ENCODE results near the gene FAM76A. TPM values are rescaled to one million over a fixed set of nuclear protein-coding genes. Genes with fewer than 3 reads are reported as not detected.
"Not testable (repeated sequence)": the region's sequence is repeated elsewhere in the genome, so short reads cannot be mapped to it uniquely, and the experiment has no call there.

Gene FAM76A
- total RNA-seq, 4 donors from 2014 or later = 17.6 to 28.8 (median 20.8) TPM

DNA sequence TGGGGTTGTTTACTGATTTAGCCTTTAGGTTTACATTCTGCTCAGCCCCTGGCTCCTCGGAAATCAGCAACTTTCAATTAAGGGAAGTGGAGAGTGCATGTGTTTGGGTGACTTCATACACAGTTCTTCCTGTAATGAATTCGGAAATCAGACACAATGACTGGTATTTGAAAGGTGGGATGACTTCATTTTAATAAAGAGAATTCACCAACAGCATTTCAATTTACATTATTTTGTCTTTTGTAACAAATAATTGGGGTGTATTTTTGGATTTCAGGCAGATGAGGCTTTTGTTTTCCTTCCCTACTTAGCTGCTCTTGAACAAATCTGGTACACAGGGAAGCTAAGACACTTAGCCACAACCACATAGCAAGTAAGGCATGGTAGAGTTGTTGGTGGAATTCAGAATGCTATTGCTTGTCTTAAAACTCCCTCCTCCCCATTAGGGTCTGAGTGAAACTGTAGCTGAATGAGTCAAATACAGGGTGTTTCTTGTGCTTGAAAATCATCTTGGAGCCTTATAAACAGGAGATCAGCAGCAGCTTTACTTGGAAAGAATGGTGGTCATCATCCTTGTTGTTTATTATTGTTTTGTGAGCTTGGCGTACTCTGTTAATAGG lies 48.2 kb downstream of the FAM76A start:
- H3K36me3 ChIP-seq = no peaks in the 10 kb centered on the region
- H3K9me3 ChIP-seq = no peaks in the 10 kb centered on the region
- H3K4me3 ChIP-seq = peak overlapping the region; percentile 84
- WGBS = 27% methylated on average over 3 of the region's 3 CpGs
- TF ChIP-seq, protein P1, sequence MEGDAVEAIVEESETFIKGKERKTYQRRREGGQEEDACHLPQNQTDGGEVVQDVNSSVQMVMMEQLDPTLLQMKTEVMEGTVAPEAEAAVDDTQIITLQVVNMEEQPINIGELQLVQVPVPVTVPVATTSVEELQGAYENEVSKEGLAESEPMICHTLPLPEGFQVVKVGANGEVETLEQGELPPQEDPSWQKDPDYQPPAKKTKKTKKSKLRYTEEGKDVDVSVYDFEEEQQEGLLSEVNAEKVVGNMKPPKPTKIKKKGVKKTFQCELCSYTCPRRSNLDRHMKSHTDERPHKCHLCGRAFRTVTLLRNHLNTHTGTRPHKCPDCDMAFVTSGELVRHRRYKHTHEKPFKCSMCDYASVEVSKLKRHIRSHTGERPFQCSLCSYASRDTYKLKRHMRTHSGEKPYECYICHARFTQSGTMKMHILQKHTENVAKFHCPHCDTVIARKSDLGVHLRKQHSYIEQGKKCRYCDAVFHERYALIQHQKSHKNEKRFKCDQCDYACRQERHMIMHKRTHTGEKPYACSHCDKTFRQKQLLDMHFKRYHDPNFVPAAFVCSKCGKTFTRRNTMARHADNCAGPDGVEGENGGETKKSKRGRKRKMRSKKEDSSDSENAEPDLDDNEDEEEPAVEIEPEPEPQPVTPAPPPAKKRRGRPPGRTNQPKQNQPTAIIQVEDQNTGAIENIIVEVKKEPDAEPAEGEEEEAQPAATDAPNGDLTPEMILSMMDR (IDR thresholded peaks at IDR 0.05) = no peak
- TF ChIP-seq POLR2A (IDR thresholded peaks at IDR 0.05) (no peak), POLR2AphosphoS5 (IDR thresholded peaks at IDR 0.05) (no peak), EP300 (IDR thresholded peaks at IDR 0.05) (no peak)
- H3K27me3 ChIP-seq = no peaks in the 10 kb centered on the region
- peaks cover 37% of the 10 kb centered on the region for H3K4me1 ChIP-seq
- no peak for DNase-seq (ENCODE audit: low spot score in 2 of 2)
- H3K27ac ChIP-seq = peak overlapping the region; percentile 94

DNA sequence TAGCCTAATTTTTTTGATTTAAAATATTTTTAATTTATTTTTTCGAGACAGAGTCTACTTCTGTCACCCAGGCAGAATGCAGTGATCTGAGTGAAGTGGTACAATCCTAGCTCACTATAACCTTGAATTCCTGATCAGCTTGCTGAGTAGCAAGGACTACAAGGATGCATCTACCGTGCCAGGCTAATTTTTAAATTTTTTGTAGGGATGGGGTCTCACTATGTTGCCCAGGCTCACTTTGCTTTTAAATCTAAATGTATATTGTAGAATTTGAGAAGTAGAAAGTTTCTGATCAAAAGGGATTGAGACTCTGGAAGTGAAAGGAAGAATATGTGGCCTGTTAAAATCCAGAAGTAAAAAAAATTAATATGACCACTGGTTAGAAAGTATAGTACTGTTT lies 48.9 kb downstream of the FAM76A start:
- Histone ChIP-seq H3K4me3 (peak overlapping the region; percentile 84), H3K4me1 (peaks cover 41% of the 10 kb centered on the region), H3K27me3 (no peaks in the 10 kb centered on the region), H3K9me3 (no peaks in the 10 kb centered on the region), H3K36me3 (no peaks in the 10 kb centered on the region), H3K27ac (peak overlapping the region; percentile 94)
- 87% methylated on average over 2 of the region's 2 CpGs for WGBS
- no peak for DNase-seq (ENCODE audit: low spot score in 2 of 2)
- TF ChIP-seq POLR2A (IDR thresholded peaks at IDR 0.05) = no peak
- no peak for TF ChIP-seq EP300 (IDR thresholded peaks at IDR 0.05)
- TF ChIP-seq, protein P1 (IDR thresholded peaks at IDR 0.05) = no peak

DNA sequence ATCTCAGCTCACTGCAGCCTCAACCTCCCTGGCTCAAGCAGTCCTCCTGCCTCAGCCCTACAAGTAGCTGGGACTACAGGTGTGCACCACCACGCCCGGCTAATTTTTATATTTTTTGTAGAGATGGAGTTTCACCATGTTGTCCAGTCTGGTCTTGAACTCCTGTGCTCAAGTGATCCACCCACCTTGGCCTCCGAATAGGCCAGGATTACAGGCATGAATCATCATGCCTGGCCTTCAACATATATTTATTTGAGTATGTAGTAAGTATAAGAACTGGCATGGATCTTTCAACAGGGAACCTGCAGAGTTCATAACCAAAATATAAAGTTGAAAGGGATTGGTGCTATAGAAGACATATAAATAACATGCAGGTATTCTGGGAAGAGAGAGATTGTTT lies 49.6 kb downstream of the FAM76A start:
- H3K27ac ChIP-seq; DNase-seq (ENCODE audit: low spot score in 2 of 2); H3K9me3 ChIP-seq; H3K4me3 ChIP-seq; H3K27me3 ChIP-seq; H3K36me3 ChIP-seq: not testable (repeated sequence)
- H3K4me1 ChIP-seq = peaks cover 41% of the 10 kb centered on the region
- WGBS = 64% methylated on average over 3 of the region's 3 CpGs

DNA sequence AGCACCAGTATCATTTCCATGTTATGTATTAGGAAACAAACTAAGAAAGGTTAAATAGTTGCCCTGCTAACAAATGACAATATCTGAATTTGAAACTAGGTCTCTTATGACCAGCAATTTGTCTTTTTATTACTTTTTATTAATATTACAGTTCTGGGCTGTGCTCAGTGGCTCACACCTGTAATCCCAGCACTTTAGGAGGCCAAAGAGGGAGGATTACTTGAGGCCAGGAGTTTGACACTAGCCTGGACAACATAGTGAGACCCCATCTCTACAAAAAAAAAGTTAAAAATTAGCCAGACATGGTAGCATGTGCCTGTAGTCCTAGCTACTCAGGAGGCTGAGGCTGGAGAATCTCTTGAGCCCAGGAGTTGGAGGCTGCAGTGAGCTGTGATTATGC lies 50.5 kb downstream of the FAM76A start:
- not testable (repeated sequence) for DNase-seq (ENCODE audit: low spot score in 2 of 2); H3K36me3 ChIP-seq; H3K27ac ChIP-seq; H3K4me3 ChIP-seq; H3K27me3 ChIP-seq; H3K9me3 ChIP-seq
- H3K4me1 ChIP-seq = peaks cover 41% of the 10 kb centered on the region

DNA sequence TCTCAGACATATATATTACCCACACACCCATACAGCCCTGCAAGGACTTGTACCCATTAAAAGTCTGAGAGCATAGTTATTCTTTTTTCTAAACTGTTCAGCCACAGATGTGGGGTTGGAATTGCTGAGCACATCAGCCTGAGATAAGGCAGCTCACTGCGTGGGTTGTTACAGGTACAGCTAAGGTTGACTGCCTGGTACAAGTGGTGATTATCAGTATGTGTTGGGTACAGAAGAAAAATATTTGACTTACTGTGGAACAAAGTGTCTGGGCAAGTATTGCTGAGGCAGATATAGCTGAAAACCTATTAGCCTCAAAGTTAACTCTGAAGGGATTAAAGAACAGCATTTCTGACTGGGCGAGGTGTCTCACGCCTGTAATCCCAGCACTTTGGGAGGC lies 52.3 kb downstream of the FAM76A start:
- Histone ChIP-seq H3K36me3 (no peaks in the 10 kb centered on the region), H3K4me1 (peaks cover 33% of the 10 kb centered on the region), H3K27me3 (no peaks in the 10 kb centered on the region), H3K9me3 (no peaks in the 10 kb centered on the region), H3K27ac (no peak overlapping the region), H3K4me3 (no peak overlapping the region)
- DNase-seq (ENCODE audit: low spot score in 2 of 2) = no peak
- no peak for TF ChIP-seq POLR2AphosphoS5 (IDR thresholded peaks at IDR 0.05)
- TF ChIP-seq, protein P1 (IDR thresholded peaks at IDR 0.05) = no peak
- no peak for TF ChIP-seq EP300 (IDR thresholded peaks at IDR 0.05)
- no peak for TF ChIP-seq POLR2A (IDR thresholded peaks at IDR 0.05)
- whole genome bisulfite sequencing = 84% methylated on average over 3 of the region's 3 CpGs

DNA sequence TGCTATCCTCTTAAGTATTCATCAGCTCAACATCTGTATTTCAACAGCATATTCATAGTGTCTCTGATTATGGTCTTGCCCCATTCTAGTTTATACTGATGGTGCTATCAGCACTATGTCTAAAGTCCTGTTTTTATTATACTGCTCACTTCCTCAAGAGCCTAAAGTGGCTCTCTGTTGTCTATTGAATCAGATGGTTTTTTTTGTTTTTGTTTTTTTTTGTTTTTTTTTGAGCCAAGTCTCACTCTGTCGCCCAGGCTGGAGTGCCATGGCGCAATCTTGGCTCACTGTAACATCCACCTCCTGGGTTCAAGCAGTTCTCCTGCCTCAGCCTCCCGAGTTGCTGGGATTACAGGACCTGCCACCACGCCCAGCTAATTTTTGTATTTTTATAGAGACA lies 53.4 kb downstream of the FAM76A start:
- H3K27me3 ChIP-seq = no peaks in the 10 kb centered on the region
- H3K36me3 ChIP-seq = no peaks in the 10 kb centered on the region
- TF ChIP-seq EP300 (IDR thresholded peaks at IDR 0.05) (no peak), POLR2AphosphoS5 (IDR thresholded peaks at IDR 0.05) (no peak), POLR2A (IDR thresholded peaks at IDR 0.05) (no peak)
- TF ChIP-seq, protein P1 (IDR thresholded peaks at IDR 0.05) = no peak
- peaks cover 38% of the 10 kb centered on the region for H3K4me1 ChIP-seq
- no peak overlapping the region for H3K4me3 ChIP-seq
- H3K27ac ChIP-seq = no peak overlapping the region
- 88% methylated on average over 4 of the region's 4 CpGs for WGBS
- H3K9me3 ChIP-seq = no peaks in the 10 kb centered on the region
- DNase-seq (ENCODE audit: low spot score in 2 of 2) = no peak
